Measurements from ENCODE around the gene STBD1.
"Not testable (repeated sequence)": the region's sequence is repeated elsewhere in the genome, so short reads cannot be mapped to it uniquely, and the experiment has no call there.

Gene STBD1

GRCh38 chr4:76326515-76326914 lies 20.0 kb downstream of the STBD1 start:
- DNase-seq, result no peak

GRCh38 chr4:76334885-76335284 lies 28.4 kb downstream of the STBD1 start:
- DNase-seq, result no peak

- no peak for DNase-seq
Measured at GRCh38 chr4:76339364-76339763, 32.8 kb downstream of the STBD1 start.

- no peak for DNase-seq
Measured at GRCh38 chr4:76341063-76341462, 34.5 kb downstream of the STBD1 start.

GRCh38 chr4:76342191-76342590 lies 35.7 kb downstream of the STBD1 start:
- DNase-seq, result no peak

GRCh38 chr4:76342803-76343202 lies 36.3 kb downstream of the STBD1 start:
- DNase-seq, result no peak

GRCh38 chr4:76354517-76355473 lies 48.3 kb downstream of the STBD1 start:
- DNase-seq, result no peak

- no peak for DNase-seq
Measured at GRCh38 chr4:76357981-76358380, 51.4 kb downstream of the STBD1 start.

DNA sequence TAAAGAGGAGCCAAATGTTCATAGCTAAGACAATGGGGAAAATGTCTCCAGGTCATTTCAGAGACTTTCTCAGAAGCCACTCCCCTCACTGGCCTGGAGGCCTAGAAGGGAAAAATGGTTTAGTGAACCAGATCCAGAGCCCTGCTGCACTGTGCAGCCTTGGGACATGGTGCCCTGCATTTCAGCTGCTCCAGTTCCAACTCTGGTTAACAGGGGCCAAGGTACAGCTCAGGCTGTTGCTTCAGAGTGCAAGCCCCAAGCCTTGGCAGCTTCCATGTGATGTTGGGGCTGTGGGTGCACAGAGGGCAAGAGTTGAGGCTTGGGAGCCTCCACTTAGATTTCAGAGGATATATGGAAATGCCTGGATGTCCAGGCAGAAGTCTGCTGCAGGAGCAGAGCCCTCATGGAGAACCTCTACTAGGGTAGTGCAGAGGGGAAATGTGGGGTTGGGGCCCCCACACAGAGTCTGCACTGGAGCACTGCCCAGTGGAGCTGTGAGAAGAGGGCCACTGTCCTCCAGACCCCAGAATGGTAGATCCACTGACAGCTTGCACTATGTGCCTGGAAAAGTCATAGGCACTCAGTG lies 53.4 kb downstream of the STBD1 start:
- not testable (repeated sequence) for DNase-seq

Measured in NCI-H1092 (cell line).